ENCODE measurements around the gene USP47. TPM values are rescaled to one million over a fixed set of nuclear protein-coding genes. Genes with fewer than 3 reads are reported as not detected.

The USP47 gene
- total RNA-seq, 1 experiment from 2014 or later, result 37.5 TPM

GRCh38 chr11:11839718-11840117 is 2.1 kb upstream of the USP47 start:
- intact Hi-C loops (cut with micrococcal nuclease; ENCODE audit: unreplicated experiment), result no loop called here
- no peaks in the 10 kb centered on the region for H3K9me3 Mint-ChIP-seq (ENCODE audit: low read depth, unreplicated experiment)
- no TSS peak for BruUV-seq (replicated peaks)
- H3K36me3 Mint-ChIP-seq (ENCODE audit: insufficient read depth, unreplicated experiment), result peaks cover under 1% of the 10 kb centered on the region
- no peaks in the 10 kb centered on the region for H3K27me3 Mint-ChIP-seq (ENCODE audit: unreplicated experiment)
- no peak overlapping the region for H3K4me3 Mint-ChIP-seq (ENCODE audit: low read depth, unreplicated experiment)
- H3K4me1 Mint-ChIP-seq (ENCODE audit: low read depth, unreplicated experiment), result no peaks in the 10 kb centered on the region
- no peak overlapping the region for H3K27ac Mint-ChIP-seq (ENCODE audit: unreplicated experiment)
- no peak for DNase-seq
- no peak for TF ChIP-seq CTCF (IDR thresholded peaks at IDR 0.05; ENCODE audit: unreplicated experiment)
- CTCF ChIA-PET, result no interaction called here

GRCh38 chr11:11841116-11841722 is 553 bp upstream of the USP47 start:
- no TSS peak for BruUV-seq (replicated peaks)
- TF ChIP-seq CTCF (IDR thresholded peaks at IDR 0.05; ENCODE audit: unreplicated experiment), result no peak
- Mint-ChIP-seq H3K27me3 (ENCODE audit: unreplicated experiment) (no peaks in the 10 kb centered on the region), H3K36me3 (ENCODE audit: insufficient read depth, unreplicated experiment) (peaks cover 8% of the 10 kb centered on the region), H3K4me3 (ENCODE audit: low read depth, unreplicated experiment) (no peak overlapping the region), H3K4me1 (ENCODE audit: low read depth, unreplicated experiment) (no peaks in the 10 kb centered on the region), H3K27ac (ENCODE audit: unreplicated experiment) (no peak overlapping the region), H3K9me3 (ENCODE audit: low read depth, unreplicated experiment) (no peaks in the 10 kb centered on the region)
- no peak for DNase-seq
- intact Hi-C loops (cut with micrococcal nuclease; ENCODE audit: unreplicated experiment), result no loop called here
- CTCF ChIA-PET, result interaction anchor here (0.7 kb wide), 1 partner anchor 383 kb away, joined by 3 read pairs; no protein-coding TSS in a partner anchor

- Mint-ChIP-seq H3K9me3 (ENCODE audit: low read depth, unreplicated experiment) (no peaks in the 10 kb centered on the region), H3K4me3 (ENCODE audit: low read depth, unreplicated experiment) (no peak overlapping the region), H3K27me3 (ENCODE audit: unreplicated experiment) (no peaks in the 10 kb centered on the region), H3K36me3 (ENCODE audit: insufficient read depth, unreplicated experiment) (peaks cover 8% of the 10 kb centered on the region), H3K27ac (ENCODE audit: unreplicated experiment) (no peak overlapping the region), H3K4me1 (ENCODE audit: low read depth, unreplicated experiment) (no peaks in the 10 kb centered on the region)
- TF ChIP-seq CTCF (IDR thresholded peaks at IDR 0.05; ENCODE audit: unreplicated experiment), result no peak
- BruUV-seq (replicated peaks), result no TSS peak
- intact Hi-C loops (cut with micrococcal nuclease; ENCODE audit: unreplicated experiment), result no loop called here
- CTCF ChIA-PET, result interaction anchor here (1.5 kb wide), 1 partner anchor 43 kb away, joined by 4 read pairs; no protein-coding TSS in a partner anchor
- peak; percentile 47 for DNase-seq
Observed at GRCh38 chr11:11842421-11843008, 743 bp downstream of the USP47 start.

GRCh38 chr11:11843211-11843621 is 1.4 kb downstream of the USP47 start:
- no peak for TF ChIP-seq CTCF (IDR thresholded peaks at IDR 0.05; ENCODE audit: unreplicated experiment)
- no TSS peak for BruUV-seq (replicated peaks)
- Mint-ChIP-seq H3K4me1 (ENCODE audit: low read depth, unreplicated experiment) (no peaks in the 10 kb centered on the region), H3K9me3 (ENCODE audit: low read depth, unreplicated experiment) (no peaks in the 10 kb centered on the region), H3K27me3 (ENCODE audit: unreplicated experiment) (no peaks in the 10 kb centered on the region), H3K4me3 (ENCODE audit: low read depth, unreplicated experiment) (no peak overlapping the region), H3K27ac (ENCODE audit: unreplicated experiment) (no peak overlapping the region), H3K36me3 (ENCODE audit: insufficient read depth, unreplicated experiment) (peaks cover 8% of the 10 kb centered on the region)
- DNase-seq, result no peak
- CTCF ChIA-PET, result interaction anchor here (1.5 kb wide), 1 partner anchor 44 kb away, joined by 4 read pairs; no protein-coding TSS in a partner anchor
- intact Hi-C loops (cut with micrococcal nuclease; ENCODE audit: unreplicated experiment), result no loop called here

All from Calu3 (cell line).